ENCODE results near the gene TNFSF9.

GRCh38 chr19:6516659-6517291 is 14.1 kb upstream of the TNFSF9 start:
- TF ChIP-seq CTCF (IDR thresholded peaks at IDR 0.05), result peak; percentile 95 to 99 (median 95)
- TF ChIP-seq POLR2A (IDR thresholded peaks at IDR 0.05), result no peak
- no peak for TF ChIP-seq EP300 (IDR thresholded peaks at IDR 0.05)
